ENCODE data around the gene MLXIP.

DNA sequence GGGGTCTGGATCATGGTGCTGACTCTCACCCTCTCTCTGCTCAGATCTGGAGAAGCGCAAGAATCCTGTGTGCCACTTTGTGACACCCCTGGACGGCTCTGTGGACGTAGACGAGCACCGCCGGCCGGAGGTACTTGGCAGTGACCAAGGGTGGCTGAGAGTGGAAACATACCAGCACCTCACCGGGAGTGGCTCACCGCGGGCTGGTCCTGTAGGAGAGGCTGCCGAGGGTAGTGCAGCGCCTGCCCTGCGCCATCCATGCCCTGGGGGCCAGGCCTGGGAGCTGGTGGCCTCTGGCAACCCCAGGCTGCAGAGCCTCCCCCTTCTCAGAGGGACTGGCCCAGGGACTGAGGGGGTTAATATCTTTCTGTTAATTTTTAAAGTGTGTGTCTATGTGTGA lies 49.3 kb downstream of the MLXIP start:
- TF ChIP-seq, protein P1, sequence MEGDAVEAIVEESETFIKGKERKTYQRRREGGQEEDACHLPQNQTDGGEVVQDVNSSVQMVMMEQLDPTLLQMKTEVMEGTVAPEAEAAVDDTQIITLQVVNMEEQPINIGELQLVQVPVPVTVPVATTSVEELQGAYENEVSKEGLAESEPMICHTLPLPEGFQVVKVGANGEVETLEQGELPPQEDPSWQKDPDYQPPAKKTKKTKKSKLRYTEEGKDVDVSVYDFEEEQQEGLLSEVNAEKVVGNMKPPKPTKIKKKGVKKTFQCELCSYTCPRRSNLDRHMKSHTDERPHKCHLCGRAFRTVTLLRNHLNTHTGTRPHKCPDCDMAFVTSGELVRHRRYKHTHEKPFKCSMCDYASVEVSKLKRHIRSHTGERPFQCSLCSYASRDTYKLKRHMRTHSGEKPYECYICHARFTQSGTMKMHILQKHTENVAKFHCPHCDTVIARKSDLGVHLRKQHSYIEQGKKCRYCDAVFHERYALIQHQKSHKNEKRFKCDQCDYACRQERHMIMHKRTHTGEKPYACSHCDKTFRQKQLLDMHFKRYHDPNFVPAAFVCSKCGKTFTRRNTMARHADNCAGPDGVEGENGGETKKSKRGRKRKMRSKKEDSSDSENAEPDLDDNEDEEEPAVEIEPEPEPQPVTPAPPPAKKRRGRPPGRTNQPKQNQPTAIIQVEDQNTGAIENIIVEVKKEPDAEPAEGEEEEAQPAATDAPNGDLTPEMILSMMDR (IDR thresholded peaks at IDR 0.05; ENCODE audit: poor library complexity, severe bottlenecking) = no peak
- TF ChIP-seq EP300 (conservative IDR thresholded peaks at IDR 0.05; ENCODE audit: poor library complexity, severe bottlenecking) = no peak
- TF ChIP-seq SMC3 (conservative IDR thresholded peaks at IDR 0.05; ENCODE audit: poor library complexity) = no peak
- no peak for TF ChIP-seq POLR2AphosphoS5 (IDR thresholded peaks at IDR 0.05)
- no peak for TF ChIP-seq EZH2 (IDR thresholded peaks at IDR 0.05; ENCODE audit: borderline replicate concordance, insufficient read depth, low read length, poor library complexity, severe bottlenecking)
- TF ChIP-seq RAD21 (conservative IDR thresholded peaks at IDR 0.05) = no peak
- TF ChIP-seq MXI1 (conservative IDR thresholded peaks at IDR 0.05; ENCODE audit: poor library complexity, severe bottlenecking) = no peak
- TF ChIP-seq, protein P2, sequence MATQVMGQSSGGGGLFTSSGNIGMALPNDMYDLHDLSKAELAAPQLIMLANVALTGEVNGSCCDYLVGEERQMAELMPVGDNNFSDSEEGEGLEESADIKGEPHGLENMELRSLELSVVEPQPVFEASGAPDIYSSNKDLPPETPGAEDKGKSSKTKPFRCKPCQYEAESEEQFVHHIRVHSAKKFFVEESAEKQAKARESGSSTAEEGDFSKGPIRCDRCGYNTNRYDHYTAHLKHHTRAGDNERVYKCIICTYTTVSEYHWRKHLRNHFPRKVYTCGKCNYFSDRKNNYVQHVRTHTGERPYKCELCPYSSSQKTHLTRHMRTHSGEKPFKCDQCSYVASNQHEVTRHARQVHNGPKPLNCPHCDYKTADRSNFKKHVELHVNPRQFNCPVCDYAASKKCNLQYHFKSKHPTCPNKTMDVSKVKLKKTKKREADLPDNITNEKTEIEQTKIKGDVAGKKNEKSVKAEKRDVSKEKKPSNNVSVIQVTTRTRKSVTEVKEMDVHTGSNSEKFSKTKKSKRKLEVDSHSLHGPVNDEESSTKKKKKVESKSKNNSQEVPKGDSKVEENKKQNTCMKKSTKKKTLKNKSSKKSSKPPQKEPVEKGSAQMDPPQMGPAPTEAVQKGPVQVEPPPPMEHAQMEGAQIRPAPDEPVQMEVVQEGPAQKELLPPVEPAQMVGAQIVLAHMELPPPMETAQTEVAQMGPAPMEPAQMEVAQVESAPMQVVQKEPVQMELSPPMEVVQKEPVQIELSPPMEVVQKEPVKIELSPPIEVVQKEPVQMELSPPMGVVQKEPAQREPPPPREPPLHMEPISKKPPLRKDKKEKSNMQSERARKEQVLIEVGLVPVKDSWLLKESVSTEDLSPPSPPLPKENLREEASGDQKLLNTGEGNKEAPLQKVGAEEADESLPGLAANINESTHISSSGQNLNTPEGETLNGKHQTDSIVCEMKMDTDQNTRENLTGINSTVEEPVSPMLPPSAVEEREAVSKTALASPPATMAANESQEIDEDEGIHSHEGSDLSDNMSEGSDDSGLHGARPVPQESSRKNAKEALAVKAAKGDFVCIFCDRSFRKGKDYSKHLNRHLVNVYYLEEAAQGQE (IDR thresholded peaks at IDR 0.05; ENCODE audit: borderline replicate concordance) = no peak
- no peak for TF ChIP-seq TAF1 (IDR thresholded peaks at IDR 0.05; ENCODE audit: low read depth)

All from neural cell (in vitro differentiated cells).